RWPE2 (cell line): ENCODE data around the gene THSD4.

ENCODE experiments used
- ATAC-seq: fragments of 200-7000 bp; cut with Tn5 transposase; 3 replicates; pipeline ENCODE4 v1.9.1; 2021; ENCODE audit warnings: low read depth
- DNase-seq: peaks from one replicate; pipeline ENCODE4 v3.0.0-alpha.2; 2020; ENCODE audit warnings: low spot score
- H3K27ac ChIP-seq: fragments of 450-650 bp; 2 replicates; pipeline ENCODE4 v1.5.1; 2017; ENCODE audit warnings: mild to moderate bottlenecking; ENCODE audit not compliant: poor library complexity, severe bottlenecking
- H3K27me3 ChIP-seq: fragments of 250-450 bp; sonication (Bioruptor Pico); 2 replicates; pipeline ENCODE4 v1.5.1; 2021; ENCODE audit warnings: mild to moderate bottlenecking, moderate library complexity; ENCODE audit not compliant: insufficient read depth, poor library complexity, severe bottlenecking
- H3K36me3 ChIP-seq: fragments of 250-450 bp; sonication (Bioruptor Pico); 2 replicates; pipeline ENCODE4 v1.5.1; 2020; ENCODE audit warnings: low read depth, mild to moderate bottlenecking, moderate library complexity
- H3K4me1 ChIP-seq: fragments of 250-450 bp; sonication (Bioruptor Pico); 2 replicates; pipeline ENCODE4 v1.5.1; 2021; ENCODE audit warnings: mild to moderate bottlenecking, moderate library complexity; ENCODE audit not compliant: insufficient read depth, poor library complexity, severe bottlenecking
- H3K4me3 ChIP-seq: fragments of 250-450 bp; sonication (Bioruptor Pico); 2 replicates; pipeline ENCODE4 v1.5.1; 2021; ENCODE audit warnings: mild to moderate bottlenecking, moderate library complexity; ENCODE audit not compliant: severe bottlenecking
- H3K9me3 ChIP-seq: fragments of 250-450 bp; sonication (Bioruptor Pico); 2 replicates; pipeline ENCODE4 v1.5.1; 2021; ENCODE audit warnings: mild to moderate bottlenecking, moderate library complexity; ENCODE audit not compliant: severe bottlenecking
- TF ChIP-seq, protein P1 (sequence below): fragments of 450-650 bp; IDR thresholded peaks from one replicate; pipeline ENCODE4 v1.5.1; 2017; ENCODE audit warnings: mild to moderate bottlenecking, moderate library complexity; ENCODE audit not compliant: poor library complexity, severe bottlenecking

The THSD4 gene

DNA sequence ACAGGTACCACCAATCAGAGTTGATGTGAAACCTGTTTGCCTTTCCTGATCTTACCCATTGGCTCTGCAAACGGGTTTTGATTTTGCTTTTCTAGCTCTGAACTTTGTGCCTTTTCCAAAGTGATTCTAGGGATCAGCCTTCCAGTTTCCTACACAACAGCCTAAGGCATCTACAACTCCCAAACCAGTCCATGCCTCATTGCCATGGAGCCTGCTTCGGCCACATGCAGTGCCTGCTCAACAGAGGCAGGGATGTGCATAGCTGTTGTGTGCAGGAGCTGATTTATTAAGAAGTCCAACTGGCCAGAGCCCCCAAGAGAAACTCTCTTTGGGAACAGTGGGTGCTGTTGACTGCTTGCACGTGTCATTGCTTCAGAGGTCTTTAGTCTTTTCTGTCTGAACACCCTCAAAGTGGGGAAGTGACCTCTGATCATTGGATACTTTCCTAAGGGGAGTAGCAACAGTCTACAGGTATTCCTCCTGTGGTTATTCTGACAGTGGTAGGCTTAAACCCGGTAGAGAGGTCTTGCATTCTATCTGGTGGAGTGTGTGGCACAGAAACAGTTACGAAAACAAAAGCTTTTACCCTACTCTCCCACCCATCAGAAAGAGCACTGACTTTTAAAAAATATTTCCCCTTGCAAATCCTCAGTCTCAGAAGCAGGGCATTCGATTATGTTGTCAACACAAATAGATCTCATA lies 36.6 kb upstream of the THSD4 start:
- Histone ChIP-seq H3K9me3 (peaks cover 5% of the 10 kb centered on the region), H3K27me3 (no peaks in the 10 kb centered on the region), H3K27ac (peak overlapping the region; percentile 49), H3K36me3 (no peaks in the 10 kb centered on the region), H3K4me1 (peaks cover 24% of the 10 kb centered on the region), H3K4me3 (no peak overlapping the region)
- TF ChIP-seq, protein P1, sequence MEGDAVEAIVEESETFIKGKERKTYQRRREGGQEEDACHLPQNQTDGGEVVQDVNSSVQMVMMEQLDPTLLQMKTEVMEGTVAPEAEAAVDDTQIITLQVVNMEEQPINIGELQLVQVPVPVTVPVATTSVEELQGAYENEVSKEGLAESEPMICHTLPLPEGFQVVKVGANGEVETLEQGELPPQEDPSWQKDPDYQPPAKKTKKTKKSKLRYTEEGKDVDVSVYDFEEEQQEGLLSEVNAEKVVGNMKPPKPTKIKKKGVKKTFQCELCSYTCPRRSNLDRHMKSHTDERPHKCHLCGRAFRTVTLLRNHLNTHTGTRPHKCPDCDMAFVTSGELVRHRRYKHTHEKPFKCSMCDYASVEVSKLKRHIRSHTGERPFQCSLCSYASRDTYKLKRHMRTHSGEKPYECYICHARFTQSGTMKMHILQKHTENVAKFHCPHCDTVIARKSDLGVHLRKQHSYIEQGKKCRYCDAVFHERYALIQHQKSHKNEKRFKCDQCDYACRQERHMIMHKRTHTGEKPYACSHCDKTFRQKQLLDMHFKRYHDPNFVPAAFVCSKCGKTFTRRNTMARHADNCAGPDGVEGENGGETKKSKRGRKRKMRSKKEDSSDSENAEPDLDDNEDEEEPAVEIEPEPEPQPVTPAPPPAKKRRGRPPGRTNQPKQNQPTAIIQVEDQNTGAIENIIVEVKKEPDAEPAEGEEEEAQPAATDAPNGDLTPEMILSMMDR: no peak
- ATAC-seq (no peak), DNase-seq (no peak)

GRCh38 chr15:71079208-71080044 lies 35.8 kb upstream of the THSD4 start:
- Histone ChIP-seq H3K9me3 (peaks cover under 1% of the 10 kb centered on the region), H3K4me1 (peaks cover 24% of the 10 kb centered on the region), H3K27me3 (no peaks in the 10 kb centered on the region), H3K4me3 (no peak overlapping the region), H3K27ac (peak overlapping the region; percentile 49), H3K36me3 (no peaks in the 10 kb centered on the region)
- TF ChIP-seq, protein P1: no peak
- DNase-seq (no peak), ATAC-seq (peak; percentile 79)

DNA sequence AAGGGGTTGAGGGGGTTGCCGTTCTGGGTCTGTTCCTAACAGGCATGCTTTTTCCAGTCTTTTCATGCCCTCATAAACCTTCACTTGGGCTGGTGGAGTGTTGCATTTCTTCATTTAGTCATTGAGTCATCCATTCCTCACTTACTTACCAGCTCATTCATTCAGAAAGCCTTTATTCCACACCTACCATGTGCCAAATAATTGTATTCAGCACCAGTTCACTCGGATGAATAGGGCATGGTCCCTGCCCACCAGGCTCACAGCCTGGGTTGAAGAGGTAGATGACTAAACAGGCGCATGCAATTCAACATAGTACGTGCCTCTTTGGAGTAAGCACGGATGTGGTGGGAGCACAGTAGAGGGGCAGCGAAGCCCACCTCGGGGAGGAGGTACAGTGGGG lies 35.1 kb upstream of the THSD4 start:
- Histone ChIP-seq H3K9me3 (no peaks in the 10 kb centered on the region), H3K4me1 (peaks cover 24% of the 10 kb centered on the region), H3K4me3 (no peak overlapping the region), H3K36me3 (no peaks in the 10 kb centered on the region), H3K27me3 (no peaks in the 10 kb centered on the region), H3K27ac (peak overlapping the region; percentile 49)
- TF ChIP-seq, protein P1: no peak
- DNase-seq (no peak), ATAC-seq (no peak)

GRCh38 chr15:71080705-71081104 lies 34.6 kb upstream of the THSD4 start:
- Histone ChIP-seq H3K36me3 (no peaks in the 10 kb centered on the region), H3K4me3 (no peak overlapping the region), H3K27ac (peak overlapping the region; percentile 49), H3K9me3 (no peaks in the 10 kb centered on the region), H3K4me1 (peaks cover 24% of the 10 kb centered on the region), H3K27me3 (no peaks in the 10 kb centered on the region)
- DNase-seq (no peak), ATAC-seq (peak; percentile 78)
- TF ChIP-seq, protein P1: no peak
